SIG-M5 treated with dmso at 0.1 percent for 504 hours (cell line): ENCODE results near the gene CAB39.
"Not testable (repeated sequence)": the region's sequence is repeated elsewhere in the genome, so short reads cannot be mapped to it uniquely, and the experiment has no call there.

Experiments
- DNase-seq: peaks from one replicate; lab custom pipeline; 2025; ENCODE audit not compliant: unreplicated experiment; lab: John Stamatoyannopoulos, UW

Gene CAB39

GRCh38 chr2:230713331-230714135 lies 891 bp downstream of the CAB39 start:
- peak; percentile 54 for DNase-seq

- peak; percentile 80 for DNase-seq
Measured at GRCh38 chr2:230714136-230714480, 1.5 kb downstream of the CAB39 start.

- DNase-seq: peak; percentile 18
Measured at GRCh38 chr2:230715201-230715600, 2.6 kb downstream of the CAB39 start.

- no peak for DNase-seq
Measured at GRCh38 chr2:230716588-230716987, 3.9 kb downstream of the CAB39 start.

GRCh38 chr2:230717600-230717999 lies 5.0 kb downstream of the CAB39 start:
- peak; percentile 68 for DNase-seq

- no peak for DNase-seq
Measured at GRCh38 chr2:230719340-230719739, 6.7 kb downstream of the CAB39 start.

GRCh38 chr2:230721712-230722111 lies 9.1 kb downstream of the CAB39 start:
- no peak for DNase-seq

GRCh38 chr2:230722207-230722885 lies 9.7 kb downstream of the CAB39 start:
- no peak for DNase-seq

- DNase-seq: peak; percentile 16
Measured at GRCh38 chr2:230723363-230723762, 10.7 kb downstream of the CAB39 start.

- not testable (repeated sequence) for DNase-seq
Measured at GRCh38 chr2:230724957-230725356, 12.3 kb downstream of the CAB39 start.

GRCh38 chr2:230731512-230731911 lies 18.9 kb downstream of the CAB39 start:
- no peak for DNase-seq

- DNase-seq: no peak
Measured at GRCh38 chr2:230732914-230733401, 20.3 kb downstream of the CAB39 start.

GRCh38 chr2:230734247-230735175 lies 21.9 kb downstream of the CAB39 start:
- no peak for DNase-seq

GRCh38 chr2:230735884-230736283 lies 23.2 kb downstream of the CAB39 start:
- no peak for DNase-seq

GRCh38 chr2:230737300-230737699 lies 24.7 kb downstream of the CAB39 start:
- no peak for DNase-seq

GRCh38 chr2:230737791-230738226 lies 25.2 kb downstream of the CAB39 start:
- peak; percentile 33 for DNase-seq

GRCh38 chr2:230738391-230738811 lies 25.8 kb downstream of the CAB39 start:
- DNase-seq: no peak

- DNase-seq: no peak
Measured at GRCh38 chr2:230738924-230739323, 26.3 kb downstream of the CAB39 start.

- no peak for DNase-seq
Measured at GRCh38 chr2:230739961-230740360, 27.3 kb downstream of the CAB39 start.

- DNase-seq: no peak
Measured at GRCh38 chr2:230742781-230743180, 30.1 kb downstream of the CAB39 start.

- DNase-seq: no peak
Measured at GRCh38 chr2:230746213-230746612, 33.6 kb downstream of the CAB39 start.
